Hepatocyte (in vitro differentiated cells): ENCODE results near the gene SLC6A11. TPM values are rescaled to one million over a fixed set of nuclear protein-coding genes. Genes with fewer than 3 reads are reported as not detected.

Experiments used
- DNase-seq: peaks from one replicate; pipeline ENCODE4 v3.0.0-alpha.2; 2016; ENCODE audit warnings: low spot score
- H2AFZ ChIP-seq: fragments of 200-600 bp; sonication (generic); 2 replicates; pipeline ENCODE4 v1.6.0; 2016; ENCODE audit warnings: antibody characterized with exemption, mild to moderate bottlenecking
- H3K27ac ChIP-seq: fragments of 200-600 bp; sonication (generic); 2 replicates; pipeline ENCODE4 v1.5.1; 2016; ENCODE audit warnings: mild to moderate bottlenecking
- H3K27me3 ChIP-seq: fragments of 200-600 bp; sonication (generic); 2 replicates; pipeline ENCODE4 v1.6.1; 2016
- H3K36me3 ChIP-seq: fragments of 200-600 bp; sonication (generic); replicated peaks from 2 replicates; pipeline ENCODE4 v1.5.1; 2016; ENCODE audit warnings: low read depth; ENCODE audit not compliant: insufficient read depth
- H3K4me1 ChIP-seq: fragments of 200-600 bp; sonication (generic); 2 replicates; pipeline ENCODE4 v1.5.1; 2016; ENCODE audit warnings: mild to moderate bottlenecking, moderate library complexity; ENCODE audit not compliant: insufficient read depth
- H3K4me2 ChIP-seq: fragments of 200-600 bp; sonication (generic); 2 replicates; pipeline ENCODE4 v1.6.0; 2016
- H3K4me3 ChIP-seq: fragments of 200-600 bp; sonication (generic); 2 replicates; pipeline ENCODE4 v1.5.1; 2016; ENCODE audit warnings: mild to moderate bottlenecking
- H3K79me2 ChIP-seq: fragments of 200-600 bp; sonication (generic); 2 replicates; pipeline ENCODE4 v1.6.0; 2017; ENCODE audit warnings: mild to moderate bottlenecking
- H3K9me2 ChIP-seq: fragments of 200-600 bp; sonication (generic); replicated peaks from 2 replicates; pipeline ENCODE4 v1.6.0; 2017; ENCODE audit warnings: mild to moderate bottlenecking; ENCODE audit not compliant: insufficient read depth
- H3K9me3 ChIP-seq: fragments of 200-600 bp; sonication (generic); 2 replicates; pipeline ENCODE4 v1.5.1; 2016; ENCODE audit warnings: low read depth, mild to moderate bottlenecking
- H4K20me1 ChIP-seq: fragments of 200-600 bp; sonication (generic); 2 replicates; pipeline ENCODE4 v1.6.0; 2016; ENCODE audit warnings: mild to moderate bottlenecking; ENCODE audit not compliant: insufficient read depth, poor library complexity, severe bottlenecking
- EZH2 ChIP-seq: fragments of 200-600 bp; sonication (generic); IDR thresholded peaks from 2 replicates; pipeline ENCODE4 v1.6.1; 2016; ENCODE audit warnings: antibody characterized with exemption, mild to moderate bottlenecking, borderline replicate concordance
- EZH2phosphoT487 ChIP-seq: fragments of 200-600 bp; sonication (generic); IDR thresholded peaks from one replicate; pipeline ENCODE4 v1.6.1; 2018; ENCODE audit warnings: antibody characterized with exemption, mild to moderate bottlenecking, low read depth, moderate library complexity; ENCODE audit not compliant: unreplicated experiment, severe bottlenecking
- WGBS: methylation state at CpG from one replicate; pipeline ENCODE4 v1.1.6; 2016; ENCODE audit warnings: low lambda C conversion rate; ENCODE audit errors: missing lambda C conversion rate; 5-methylcytosine and 5-hydroxymethylcytosine counted together
- polyA plus RNA-seq: library from polyadenylated mRNA; unstranded; fragments of >200 nt; fragmentation: Nextera tagmentation; extraction: Ambion mirVana; gene quantifications from 2 replicates; pipeline ENCODE4 v1.2.1, GENCODE V29; 2016
- total RNA-seq: library from RNA; depleted of rRNA; stranded (reverse); fragments of >200 nt; gene quantifications from 2 replicates; pipeline ENCODE4 v1.2.3, GENCODE V29; 2014
- TF ChIP-seq, protein P1 (sequence below): fragments of 200-600 bp; sonication (generic); IDR thresholded peaks from 2 replicates; pipeline ENCODE4 v1.5.1; 2016; ENCODE audit warnings: antibody characterized with exemption, mild to moderate bottlenecking; ENCODE audit not compliant: poor library complexity

Gene SLC6A11
- total and polyA plus RNA-seq, 2 experiments from 2014 or later: 1.5 to 1.7 TPM

DNA sequence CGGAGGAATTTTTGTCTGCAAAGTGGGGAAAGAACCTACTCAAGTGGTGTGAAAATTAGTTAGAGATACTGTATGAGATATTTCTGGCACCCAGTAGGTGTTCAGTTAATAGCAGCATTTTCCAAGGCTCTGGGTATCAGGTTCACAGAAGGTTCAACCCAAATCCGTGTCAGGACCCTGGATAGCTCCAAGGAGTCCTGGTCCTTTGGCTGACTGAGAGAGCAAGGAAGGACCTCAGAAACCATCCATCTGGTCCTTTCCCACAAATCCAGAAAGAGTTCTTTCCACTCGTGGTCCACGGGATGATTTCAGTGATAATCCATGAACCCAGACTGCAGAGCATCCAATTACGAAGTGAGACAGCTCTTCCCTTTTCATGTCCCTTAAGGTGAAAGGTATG lies 51.4 kb downstream of the SLC6A11 start:
- Histone ChIP-seq H3K79me2 (no peaks in the 10 kb centered on the region), H2AFZ (no peak overlapping the region), H3K4me3 (no peak overlapping the region), H3K27ac (no peak overlapping the region), H3K36me3 (no peaks in the 10 kb centered on the region), H3K4me1 (no peaks in the 10 kb centered on the region), H4K20me1 (no peaks in the 10 kb centered on the region), H3K27me3 (peaks cover under 1% of the 10 kb centered on the region), H3K9me2 (no peaks in the 10 kb centered on the region), H3K9me3 (no peaks in the 10 kb centered on the region), H3K4me2 (no peak overlapping the region)
- WGBS: 38% methylated on average over 5 of the region's 5 CpGs
- DNase-seq: peak; percentile 50
- TF ChIP-seq EZH2: no peak
- TF ChIP-seq EZH2phosphoT487: no peak
- TF ChIP-seq, protein P1, sequence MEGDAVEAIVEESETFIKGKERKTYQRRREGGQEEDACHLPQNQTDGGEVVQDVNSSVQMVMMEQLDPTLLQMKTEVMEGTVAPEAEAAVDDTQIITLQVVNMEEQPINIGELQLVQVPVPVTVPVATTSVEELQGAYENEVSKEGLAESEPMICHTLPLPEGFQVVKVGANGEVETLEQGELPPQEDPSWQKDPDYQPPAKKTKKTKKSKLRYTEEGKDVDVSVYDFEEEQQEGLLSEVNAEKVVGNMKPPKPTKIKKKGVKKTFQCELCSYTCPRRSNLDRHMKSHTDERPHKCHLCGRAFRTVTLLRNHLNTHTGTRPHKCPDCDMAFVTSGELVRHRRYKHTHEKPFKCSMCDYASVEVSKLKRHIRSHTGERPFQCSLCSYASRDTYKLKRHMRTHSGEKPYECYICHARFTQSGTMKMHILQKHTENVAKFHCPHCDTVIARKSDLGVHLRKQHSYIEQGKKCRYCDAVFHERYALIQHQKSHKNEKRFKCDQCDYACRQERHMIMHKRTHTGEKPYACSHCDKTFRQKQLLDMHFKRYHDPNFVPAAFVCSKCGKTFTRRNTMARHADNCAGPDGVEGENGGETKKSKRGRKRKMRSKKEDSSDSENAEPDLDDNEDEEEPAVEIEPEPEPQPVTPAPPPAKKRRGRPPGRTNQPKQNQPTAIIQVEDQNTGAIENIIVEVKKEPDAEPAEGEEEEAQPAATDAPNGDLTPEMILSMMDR: no peak

- H3K36me3 ChIP-seq: no peaks in the 10 kb centered on the region
- H3K27me3 ChIP-seq: peaks cover 2% of the 10 kb centered on the region
- H3K79me2 ChIP-seq: no peaks in the 10 kb centered on the region
- H3K9me3 ChIP-seq: no peaks in the 10 kb centered on the region
- no peaks in the 10 kb centered on the region for H3K4me1 ChIP-seq
- no peak overlapping the region for H3K4me3 ChIP-seq
- no peak overlapping the region for H3K4me2 ChIP-seq
- TF ChIP-seq EZH2 (no peak), EZH2phosphoT487 (no peak)
- TF ChIP-seq, protein P1: no peak
- no peaks in the 10 kb centered on the region for H3K9me2 ChIP-seq
- DNase-seq: no peak
- WGBS: 76% methylated on average over 7 of the region's 7 CpGs
- H4K20me1 ChIP-seq: no peaks in the 10 kb centered on the region
- H3K27ac ChIP-seq: no peak overlapping the region
- no peak overlapping the region for H2AFZ ChIP-seq
Observed at GRCh38 chr3:10869460-10869859, 53.4 kb downstream of the SLC6A11 start.

DNA sequence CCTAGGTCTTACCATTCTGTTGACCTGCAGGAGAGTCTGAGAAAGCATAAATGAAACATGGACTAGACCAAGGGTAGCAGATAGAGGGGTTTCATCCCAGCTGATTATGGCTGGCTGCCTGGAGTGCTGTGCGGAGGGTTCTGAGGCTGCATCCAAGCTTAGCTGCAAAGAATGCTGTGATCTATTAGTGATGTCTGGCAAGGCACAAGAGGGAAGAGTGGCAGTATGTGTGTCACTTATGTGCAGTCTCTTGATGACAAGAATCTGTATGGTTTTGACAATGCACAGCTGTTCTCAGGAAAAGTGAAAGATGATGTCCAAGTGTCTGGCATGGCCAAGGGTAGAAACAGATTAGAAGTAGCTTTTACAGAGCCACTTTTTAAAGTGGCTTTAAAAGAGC lies 54.3 kb downstream of the SLC6A11 start:
- 100% methylated on average over 1 of the region's 1 CpG for WGBS

More for the DNA sequence above, 54.3 kb downstream of the SLC6A11 start:
- no peak for DNase-seq
- Histone ChIP-seq H4K20me1 (no peaks in the 10 kb centered on the region), H3K27ac (no peak overlapping the region), H3K9me2 (no peaks in the 10 kb centered on the region), H3K4me1 (no peaks in the 10 kb centered on the region), H3K27me3 (peaks cover 2% of the 10 kb centered on the region), H3K4me2 (no peak overlapping the region), H3K4me3 (no peak overlapping the region), H2AFZ (no peak overlapping the region), H3K36me3 (no peaks in the 10 kb centered on the region), H3K9me3 (no peaks in the 10 kb centered on the region), H3K79me2 (no peaks in the 10 kb centered on the region)
- no peak for TF ChIP-seq EZH2
- TF ChIP-seq, protein P1: no peak
- no peak for TF ChIP-seq EZH2phosphoT487
